Fibroblast of skin of scalp (primary cell): ENCODE results near the gene ADARB2.

Source experiments
- DNase-seq: peaks from one replicate; pipeline ENCODE4 v3.0.0-alpha.2; 2013

Gene ADARB2

GRCh38 chr10:1198453-1199344 lies 538.6 kb downstream of the ADARB2 start:
- no peak for DNase-seq

- no peak for DNase-seq
Observed at GRCh38 chr10:1197384-1197783, 539.9 kb downstream of the ADARB2 start.

GRCh38 chr10:1196656-1197055 lies 540.7 kb downstream of the ADARB2 start:
- DNase-seq = no peak

- DNase-seq = no peak
Observed at GRCh38 chr10:1195828-1196227, 541.5 kb downstream of the ADARB2 start.

GRCh38 chr10:1194161-1194560 lies 543.2 kb downstream of the ADARB2 start:
- DNase-seq = no peak

- DNase-seq = no peak
Observed at GRCh38 chr10:1193561-1193960, 543.8 kb downstream of the ADARB2 start.

GRCh38 chr10:1191752-1192151 lies 545.6 kb downstream of the ADARB2 start:
- no peak for DNase-seq

GRCh38 chr10:1190791-1191490 lies 546.4 kb downstream of the ADARB2 start:
- no peak for DNase-seq

GRCh38 chr10:1190052-1190395 lies 547.3 kb downstream of the ADARB2 start:
- no peak for DNase-seq

- no peak for DNase-seq
Observed at GRCh38 chr10:1189166-1190051, 547.9 kb downstream of the ADARB2 start.

- no peak for DNase-seq
Observed at GRCh38 chr10:1188558-1189135, 548.7 kb downstream of the ADARB2 start.

GRCh38 chr10:1187855-1188557 lies 549.3 kb downstream of the ADARB2 start:
- DNase-seq = no peak

- no peak for DNase-seq
Observed at GRCh38 chr10:1187151-1187854, 550.0 kb downstream of the ADARB2 start.

GRCh38 chr10:1186683-1186990 lies 550.7 kb downstream of the ADARB2 start:
- no peak for DNase-seq

- DNase-seq = no peak
Observed at GRCh38 chr10:1185911-1186682, 551.2 kb downstream of the ADARB2 start.

- DNase-seq = no peak
Observed at GRCh38 chr10:1184541-1185430, 552.5 kb downstream of the ADARB2 start.

- no peak for DNase-seq
Observed at GRCh38 chr10:1183701-1184100, 553.6 kb downstream of the ADARB2 start.

- DNase-seq = no peak
Observed at GRCh38 chr10:1183033-1183396, 554.3 kb downstream of the ADARB2 start.

GRCh38 chr10:1182280-1183032 lies 554.9 kb downstream of the ADARB2 start:
- no peak for DNase-seq
